NCI-H774 (cell line): ENCODE results near the gene SLC7A9.

ENCODE experiments used
- DNase-seq: peaks from one replicate; lab custom pipeline; 2025; lab: John Stamatoyannopoulos, UW

The SLC7A9 gene

GRCh38 chr19:32869369-32869965 lies at the start of gene SLC7A9:
Gene SLC7A9, minus strand, starts transcription at chr19:32869767. Its CDS starts 1,233 bp downstream, at chr19:32868534.
- no peak for DNase-seq

GRCh38 chr19:32919365-32919764 lies 49.8 kb upstream of the SLC7A9 start:
- no peak for DNase-seq

GRCh38 chr19:32917616-32917996 lies 48.0 kb upstream of the SLC7A9 start:
- no peak for DNase-seq

- DNase-seq = no peak
These were observed 47.5 kb upstream of the SLC7A9 start for GRCh38 chr19:32916969-32917615.

- no peak for DNase-seq
These were observed 45.5 kb upstream of the SLC7A9 start for GRCh38 chr19:32914879-32915660.

GRCh38 chr19:32911467-32911866 lies 41.9 kb upstream of the SLC7A9 start:
- DNase-seq = no peak

GRCh38 chr19:32910874-32911273 lies 41.3 kb upstream of the SLC7A9 start:
- DNase-seq = no peak

- DNase-seq = no peak
These were observed 40.5 kb upstream of the SLC7A9 start for GRCh38 chr19:32910094-32910493.

GRCh38 chr19:32909257-32909656 lies 39.7 kb upstream of the SLC7A9 start:
- DNase-seq = no peak

GRCh38 chr19:32908641-32909190 lies 39.1 kb upstream of the SLC7A9 start:
- no peak for DNase-seq

- no peak for DNase-seq
These were observed 32.9 kb upstream of the SLC7A9 start for GRCh38 chr19:32902448-32902847.

GRCh38 chr19:32901504-32902161 lies 32.1 kb upstream of the SLC7A9 start:
- DNase-seq = no peak

GRCh38 chr19:32896516-32897214 lies 27.1 kb upstream of the SLC7A9 start:
- no peak for DNase-seq

GRCh38 chr19:32895384-32895783 lies 25.8 kb upstream of the SLC7A9 start:
- no peak for DNase-seq

GRCh38 chr19:32891609-32892008 lies 22.0 kb upstream of the SLC7A9 start:
- DNase-seq = no peak

GRCh38 chr19:32890841-32891240 lies 21.3 kb upstream of the SLC7A9 start:
- DNase-seq = no peak

- DNase-seq = no peak
These were observed 20.8 kb upstream of the SLC7A9 start for GRCh38 chr19:32890326-32890725.

GRCh38 chr19:32889137-32889934 lies 19.8 kb upstream of the SLC7A9 start:
- DNase-seq = no peak

GRCh38 chr19:32887572-32888215 lies 18.1 kb upstream of the SLC7A9 start:
- DNase-seq = no peak

GRCh38 chr19:32886241-32886640 lies 16.7 kb upstream of the SLC7A9 start:
- no peak for DNase-seq
